ENCODE measurements around the gene PID1.

The PID1 gene

GRCh38 chr2:229231328-229231868 lies 39.7 kb downstream of the PID1 start:
- H3K4me3 ChIP-seq (ENCODE audit: low read length), result no peak overlapping the region
- H3K9ac ChIP-seq (ENCODE audit: low read length), result no peak overlapping the region
- peaks cover 4% of the 10 kb centered on the region for H3K4me1 ChIP-seq (ENCODE audit: control insufficient read depth, insufficient read depth, low read length)
- H3K36me3 ChIP-seq (ENCODE audit: control insufficient read depth, insufficient read depth, low read length), result no peaks in the 10 kb centered on the region
- H3K27ac ChIP-seq (ENCODE audit: low read depth, low read length), result no peak overlapping the region
- H3K27me3 ChIP-seq (ENCODE audit: control insufficient read depth, insufficient read depth, low read length), result no peaks in the 10 kb centered on the region

DNA sequence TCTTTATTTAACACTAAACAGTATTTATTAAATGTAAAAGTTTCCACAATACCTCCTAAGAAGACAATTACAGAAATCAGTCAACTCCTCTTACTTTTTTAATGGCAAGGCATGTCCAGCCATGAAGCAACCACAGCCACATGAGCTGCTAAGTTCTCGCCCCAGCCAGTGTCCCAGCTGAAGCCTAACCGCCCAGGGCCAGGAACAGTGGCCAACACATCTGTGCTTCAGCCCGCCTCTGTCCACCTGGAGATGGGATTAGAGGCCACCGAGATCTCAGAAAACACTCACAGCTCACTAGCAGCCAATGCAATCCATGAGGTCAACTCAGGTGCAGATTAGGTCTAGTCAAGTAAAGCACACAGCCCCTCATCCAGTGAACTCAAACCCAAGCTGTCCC lies 40.2 kb downstream of the PID1 start:
- Histone ChIP-seq H3K27ac (ENCODE audit: low read depth, low read length) (no peak overlapping the region), H3K4me3 (ENCODE audit: low read length) (no peak overlapping the region), H3K9ac (ENCODE audit: low read length) (no peak overlapping the region), H3K36me3 (ENCODE audit: control insufficient read depth, insufficient read depth, low read length) (no peaks in the 10 kb centered on the region), H3K4me1 (ENCODE audit: control insufficient read depth, insufficient read depth, low read length) (peaks cover 4% of the 10 kb centered on the region), H3K27me3 (ENCODE audit: control insufficient read depth, insufficient read depth, low read length) (no peaks in the 10 kb centered on the region)

DNA sequence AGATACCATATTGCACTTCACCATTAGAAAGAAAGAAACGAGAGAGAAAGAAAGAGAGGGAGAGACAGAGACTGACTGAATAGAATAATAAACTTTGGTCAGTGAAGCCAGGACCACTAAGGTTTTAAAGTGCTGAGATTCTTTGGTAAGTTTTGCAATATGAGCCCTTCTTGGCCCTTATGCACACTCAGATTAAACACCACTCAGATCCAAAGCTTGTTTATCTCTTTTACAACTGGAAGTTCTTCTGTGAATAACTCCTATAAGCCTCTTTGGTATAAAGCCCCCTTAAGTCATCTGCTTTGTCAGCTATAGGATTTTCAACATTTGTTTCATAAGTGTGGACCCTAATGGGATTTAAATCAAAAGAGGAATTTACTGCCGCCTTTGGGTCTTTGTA lies 40.8 kb downstream of the PID1 start:
- Histone ChIP-seq H3K4me3 (ENCODE audit: low read length) (no peak overlapping the region), H3K36me3 (ENCODE audit: control insufficient read depth, insufficient read depth, low read length) (no peaks in the 10 kb centered on the region), H3K27ac (ENCODE audit: low read depth, low read length) (no peak overlapping the region), H3K9ac (ENCODE audit: low read length) (no peak overlapping the region), H3K27me3 (ENCODE audit: control insufficient read depth, insufficient read depth, low read length) (no peaks in the 10 kb centered on the region), H3K4me1 (ENCODE audit: control insufficient read depth, insufficient read depth, low read length) (peaks cover 4% of the 10 kb centered on the region)

GRCh38 chr2:229226382-229226781 lies 44.7 kb downstream of the PID1 start:
- H3K36me3 ChIP-seq (ENCODE audit: control insufficient read depth, insufficient read depth, low read length), result no peaks in the 10 kb centered on the region
- no peak overlapping the region for H3K27ac ChIP-seq (ENCODE audit: low read depth, low read length)
- H3K27me3 ChIP-seq (ENCODE audit: control insufficient read depth, insufficient read depth, low read length), result no peaks in the 10 kb centered on the region
- H3K4me3 ChIP-seq (ENCODE audit: low read length), result no peak overlapping the region
- no peak overlapping the region for H3K9ac ChIP-seq (ENCODE audit: low read length)
- H3K4me1 ChIP-seq (ENCODE audit: control insufficient read depth, insufficient read depth, low read length), result peaks cover 4% of the 10 kb centered on the region

DNA sequence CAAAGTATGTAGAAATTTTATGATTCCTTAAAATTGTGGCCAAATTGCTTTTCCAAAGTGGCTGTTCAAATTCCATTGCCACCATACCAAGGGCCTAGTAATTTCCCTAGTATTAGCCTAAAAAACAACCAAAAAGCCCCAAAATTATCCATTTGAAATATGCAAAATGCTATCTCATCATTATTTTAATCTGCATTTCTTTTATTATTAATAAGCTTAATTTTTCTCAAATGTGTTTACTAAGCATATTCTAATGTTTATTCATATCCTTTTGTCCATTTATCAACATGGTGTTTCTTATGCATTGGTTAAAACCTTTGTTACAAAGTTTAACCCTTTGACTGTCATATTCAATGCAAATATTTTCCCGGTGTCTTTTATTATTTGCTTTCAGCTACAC lies 48.0 kb downstream of the PID1 start:
- no peak overlapping the region for H3K9ac ChIP-seq (ENCODE audit: low read length)
- no peaks in the 10 kb centered on the region for H3K4me1 ChIP-seq (ENCODE audit: control insufficient read depth, insufficient read depth, low read length)
- no peaks in the 10 kb centered on the region for H3K27me3 ChIP-seq (ENCODE audit: control insufficient read depth, insufficient read depth, low read length)
- no peak overlapping the region for H3K4me3 ChIP-seq (ENCODE audit: low read length)
- no peak overlapping the region for H3K27ac ChIP-seq (ENCODE audit: low read depth, low read length)
- H3K36me3 ChIP-seq (ENCODE audit: control insufficient read depth, insufficient read depth, low read length), result no peaks in the 10 kb centered on the region

DNA sequence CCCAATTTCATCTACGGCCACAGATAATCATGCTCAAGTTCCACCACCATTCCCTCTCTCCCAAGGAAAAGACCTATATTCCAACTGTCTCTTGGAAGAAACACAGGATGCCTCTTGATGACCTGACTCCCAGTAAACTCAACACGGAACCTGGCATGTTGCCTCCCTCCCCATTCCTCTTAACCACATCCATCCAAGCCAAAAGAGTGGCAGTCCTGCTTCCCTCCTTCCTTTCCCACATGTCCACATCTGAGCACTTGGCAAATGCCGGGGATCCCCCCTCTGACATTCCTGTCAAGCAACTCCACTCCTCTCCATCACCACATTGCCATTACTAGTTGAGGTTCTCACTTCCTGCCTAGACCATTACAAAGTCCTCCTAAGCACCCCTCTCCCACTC lies 49.4 kb downstream of the PID1 start:
- Histone ChIP-seq H3K4me1 (ENCODE audit: control insufficient read depth, insufficient read depth, low read length) (no peaks in the 10 kb centered on the region), H3K9ac (ENCODE audit: low read length) (no peak overlapping the region), H3K4me3 (ENCODE audit: low read length) (no peak overlapping the region), H3K27me3 (ENCODE audit: control insufficient read depth, insufficient read depth, low read length) (no peaks in the 10 kb centered on the region), H3K27ac (ENCODE audit: low read depth, low read length) (no peak overlapping the region), H3K36me3 (ENCODE audit: control insufficient read depth, insufficient read depth, low read length) (no peaks in the 10 kb centered on the region)

- Histone ChIP-seq H3K4me3 (ENCODE audit: low read length) (no peak overlapping the region), H3K9ac (ENCODE audit: low read length) (no peak overlapping the region), H3K4me1 (ENCODE audit: control insufficient read depth, insufficient read depth, low read length) (no peaks in the 10 kb centered on the region), H3K27me3 (ENCODE audit: control insufficient read depth, insufficient read depth, low read length) (no peaks in the 10 kb centered on the region), H3K36me3 (ENCODE audit: control insufficient read depth, insufficient read depth, low read length) (no peaks in the 10 kb centered on the region), H3K27ac (ENCODE audit: low read depth, low read length) (no peak overlapping the region)
Measured at GRCh38 chr2:229220254-229220653, 50.8 kb downstream of the PID1 start.

DNA sequence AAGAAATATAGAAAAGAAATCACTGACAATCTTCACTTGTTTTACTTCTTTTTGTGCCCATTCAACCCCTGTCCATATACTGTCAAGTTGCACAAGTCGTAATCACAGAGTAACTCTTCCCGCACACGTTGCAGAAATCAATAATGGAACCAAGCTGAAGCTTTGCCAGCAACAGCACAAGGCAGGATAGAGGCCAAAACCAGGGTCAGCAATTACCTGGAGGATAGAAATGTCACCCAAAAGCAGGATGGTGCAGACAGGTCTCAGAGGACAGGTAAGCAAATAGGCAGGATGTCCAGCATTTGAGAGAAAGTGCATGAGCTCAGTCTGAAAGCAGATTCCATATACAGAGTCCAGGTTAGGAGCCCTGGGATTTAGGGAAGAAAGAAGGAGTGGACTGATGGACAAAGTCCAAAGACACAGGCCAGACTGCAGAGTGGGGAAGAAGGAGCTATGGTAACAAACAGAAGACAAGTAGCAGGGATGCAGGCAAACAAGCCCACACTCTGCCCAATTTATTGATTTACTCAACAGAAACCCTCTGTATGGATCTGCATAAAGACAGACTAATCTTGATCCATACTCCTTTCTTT lies 52.7 kb downstream of the PID1 start:
- H3K27me3 ChIP-seq (ENCODE audit: control insufficient read depth, insufficient read depth, low read length), result no peaks in the 10 kb centered on the region
- no peak overlapping the region for H3K9ac ChIP-seq (ENCODE audit: low read length)
- H3K4me3 ChIP-seq (ENCODE audit: low read length), result no peak overlapping the region
- no peaks in the 10 kb centered on the region for H3K36me3 ChIP-seq (ENCODE audit: control insufficient read depth, insufficient read depth, low read length)
- H3K4me1 ChIP-seq (ENCODE audit: control insufficient read depth, insufficient read depth, low read length), result no peaks in the 10 kb centered on the region
- H3K27ac ChIP-seq (ENCODE audit: low read depth, low read length), result no peak overlapping the region

DNA sequence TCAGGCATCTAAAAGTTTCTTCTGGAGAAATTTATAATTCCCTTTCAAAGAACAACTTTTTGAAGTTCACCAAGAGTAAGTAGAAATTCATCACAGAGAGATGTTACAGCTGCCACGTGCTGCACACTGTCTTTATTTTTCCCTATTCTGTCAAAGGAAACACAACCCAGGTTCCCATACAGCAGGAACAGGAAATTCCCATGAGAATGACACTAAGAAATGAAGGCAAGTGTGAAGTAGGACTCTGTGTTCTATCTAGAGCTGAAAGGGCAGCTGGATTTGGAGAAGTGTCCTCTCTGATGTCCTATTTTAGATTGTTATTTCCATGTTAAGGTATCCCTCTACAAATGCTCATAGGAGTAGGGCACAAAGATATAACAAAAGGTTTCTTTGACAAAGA lies 58.8 kb downstream of the PID1 start:
- H3K27me3 ChIP-seq (ENCODE audit: control insufficient read depth, insufficient read depth, low read length), result no peaks in the 10 kb centered on the region
- no peak overlapping the region for H3K9ac ChIP-seq (ENCODE audit: low read length)
- no peak overlapping the region for H3K4me3 ChIP-seq (ENCODE audit: low read length)
- H3K4me1 ChIP-seq (ENCODE audit: control insufficient read depth, insufficient read depth, low read length), result no peaks in the 10 kb centered on the region
- H3K36me3 ChIP-seq (ENCODE audit: control insufficient read depth, insufficient read depth, low read length), result no peaks in the 10 kb centered on the region
- no peak overlapping the region for H3K27ac ChIP-seq (ENCODE audit: low read depth, low read length)

DNA sequence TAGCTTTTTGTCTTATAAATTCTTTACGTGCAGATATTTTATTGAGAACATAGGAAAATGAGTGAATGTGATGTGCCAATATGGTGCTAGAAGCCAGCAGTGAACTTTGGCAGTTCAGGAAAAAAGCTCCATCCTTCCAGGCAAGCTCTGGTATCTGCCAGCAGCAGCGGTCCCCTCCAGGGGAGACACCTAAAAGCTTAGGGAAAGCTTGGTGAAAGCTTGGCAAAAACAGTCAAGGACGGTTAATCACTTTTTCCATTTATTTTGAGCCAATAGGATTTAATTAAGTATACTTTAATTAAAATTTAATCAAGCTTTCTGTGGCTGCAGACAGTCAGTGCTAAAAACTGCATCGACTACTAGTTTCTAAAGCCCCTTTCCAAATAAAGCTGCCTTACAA lies 60.4 kb downstream of the PID1 start:
- H3K27ac ChIP-seq (ENCODE audit: low read depth, low read length), result no peak overlapping the region
- H3K4me3 ChIP-seq (ENCODE audit: low read length), result no peak overlapping the region
- H3K9ac ChIP-seq (ENCODE audit: low read length), result no peak overlapping the region
- H3K36me3 ChIP-seq (ENCODE audit: control insufficient read depth, insufficient read depth, low read length), result no peaks in the 10 kb centered on the region
- H3K4me1 ChIP-seq (ENCODE audit: control insufficient read depth, insufficient read depth, low read length), result no peaks in the 10 kb centered on the region
- H3K27me3 ChIP-seq (ENCODE audit: control insufficient read depth, insufficient read depth, low read length), result no peaks in the 10 kb centered on the region

DNA sequence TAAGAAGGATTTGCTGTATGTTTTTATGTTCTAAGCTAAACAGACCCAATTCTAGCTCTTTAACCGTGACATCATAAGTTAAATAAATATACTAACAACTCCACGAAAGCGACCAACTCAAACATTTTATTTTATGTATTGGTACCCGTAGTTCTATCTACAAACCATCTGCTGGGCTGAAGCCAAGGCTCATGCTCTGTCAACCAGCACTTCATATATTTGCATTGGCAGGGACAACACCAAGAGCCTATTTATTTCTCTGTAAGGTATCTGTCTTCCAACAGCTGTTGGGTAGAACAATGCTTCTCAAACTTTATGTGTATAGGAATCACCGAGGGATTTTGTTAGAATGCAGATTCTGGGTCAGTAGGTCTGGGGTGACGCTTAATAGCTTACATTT lies 64.5 kb downstream of the PID1 start:
- Histone ChIP-seq H3K4me3 (ENCODE audit: low read length) (no peak overlapping the region), H3K4me1 (ENCODE audit: control insufficient read depth, insufficient read depth, low read length) (no peaks in the 10 kb centered on the region), H3K27ac (ENCODE audit: low read depth, low read length) (no peak overlapping the region), H3K27me3 (ENCODE audit: control insufficient read depth, insufficient read depth, low read length) (no peaks in the 10 kb centered on the region), H3K36me3 (ENCODE audit: control insufficient read depth, insufficient read depth, low read length) (no peaks in the 10 kb centered on the region), H3K9ac (ENCODE audit: low read length) (no peak overlapping the region)

DNA sequence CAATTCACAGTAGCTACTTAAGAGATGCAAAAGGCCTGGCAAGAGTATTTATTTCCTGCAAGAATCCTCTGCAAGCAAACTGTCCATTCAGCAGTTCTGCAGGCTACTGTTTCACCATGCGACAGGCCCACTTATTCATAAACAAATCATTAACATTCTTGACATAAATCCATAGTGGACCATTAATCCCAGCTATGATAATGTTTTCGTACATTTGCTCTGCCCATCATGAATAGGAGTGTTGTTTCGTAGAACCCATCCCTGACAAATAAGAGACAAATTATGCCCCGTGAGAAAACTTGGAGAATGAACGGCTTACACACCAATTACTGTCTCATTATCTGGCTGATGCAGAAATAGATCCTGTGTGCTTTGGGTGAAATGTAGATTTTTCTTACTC lies 65.4 kb downstream of the PID1 start:
- Histone ChIP-seq H3K36me3 (ENCODE audit: control insufficient read depth, insufficient read depth, low read length) (no peaks in the 10 kb centered on the region), H3K27me3 (ENCODE audit: control insufficient read depth, insufficient read depth, low read length) (no peaks in the 10 kb centered on the region), H3K4me1 (ENCODE audit: control insufficient read depth, insufficient read depth, low read length) (no peaks in the 10 kb centered on the region), H3K27ac (ENCODE audit: low read depth, low read length) (no peak overlapping the region), H3K9ac (ENCODE audit: low read length) (no peak overlapping the region), H3K4me3 (ENCODE audit: low read length) (no peak overlapping the region)

DNA sequence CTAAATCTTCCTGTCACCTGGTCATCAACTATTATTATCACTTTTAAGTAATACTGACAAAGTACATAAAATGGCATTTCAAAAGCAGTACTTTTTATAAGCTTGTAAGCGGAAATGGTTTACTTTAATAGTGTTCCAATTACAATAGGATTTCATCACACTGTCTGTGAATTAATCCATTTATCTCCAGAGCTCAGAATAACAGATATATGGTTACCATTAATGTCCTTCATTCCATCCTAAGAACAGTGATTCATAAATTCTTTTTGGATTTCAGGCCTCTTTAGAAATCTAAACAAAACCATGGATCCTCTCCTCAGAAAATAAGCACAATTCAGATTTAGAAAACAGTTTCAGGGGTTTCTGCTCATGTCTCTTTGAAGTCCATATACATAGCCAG lies 68.4 kb downstream of the PID1 start:
- Histone ChIP-seq H3K36me3 (ENCODE audit: control insufficient read depth, insufficient read depth, low read length) (no peaks in the 10 kb centered on the region), H3K4me1 (ENCODE audit: control insufficient read depth, insufficient read depth, low read length) (no peaks in the 10 kb centered on the region), H3K9ac (ENCODE audit: low read length) (no peak overlapping the region), H3K27me3 (ENCODE audit: control insufficient read depth, insufficient read depth, low read length) (no peaks in the 10 kb centered on the region), H3K27ac (ENCODE audit: low read depth, low read length) (no peak overlapping the region), H3K4me3 (ENCODE audit: low read length) (no peak overlapping the region)
